Medulla oblongata (tissue), 1 donor: ENCODE data around the gene PAK5.

ENCODE experiments used
- DNase-seq: peaks from one replicate; pipeline ENCODE4 v3.0.0-alpha.2; 2015; ENCODE audit errors: extremely low spot score

Gene PAK5

DNA sequence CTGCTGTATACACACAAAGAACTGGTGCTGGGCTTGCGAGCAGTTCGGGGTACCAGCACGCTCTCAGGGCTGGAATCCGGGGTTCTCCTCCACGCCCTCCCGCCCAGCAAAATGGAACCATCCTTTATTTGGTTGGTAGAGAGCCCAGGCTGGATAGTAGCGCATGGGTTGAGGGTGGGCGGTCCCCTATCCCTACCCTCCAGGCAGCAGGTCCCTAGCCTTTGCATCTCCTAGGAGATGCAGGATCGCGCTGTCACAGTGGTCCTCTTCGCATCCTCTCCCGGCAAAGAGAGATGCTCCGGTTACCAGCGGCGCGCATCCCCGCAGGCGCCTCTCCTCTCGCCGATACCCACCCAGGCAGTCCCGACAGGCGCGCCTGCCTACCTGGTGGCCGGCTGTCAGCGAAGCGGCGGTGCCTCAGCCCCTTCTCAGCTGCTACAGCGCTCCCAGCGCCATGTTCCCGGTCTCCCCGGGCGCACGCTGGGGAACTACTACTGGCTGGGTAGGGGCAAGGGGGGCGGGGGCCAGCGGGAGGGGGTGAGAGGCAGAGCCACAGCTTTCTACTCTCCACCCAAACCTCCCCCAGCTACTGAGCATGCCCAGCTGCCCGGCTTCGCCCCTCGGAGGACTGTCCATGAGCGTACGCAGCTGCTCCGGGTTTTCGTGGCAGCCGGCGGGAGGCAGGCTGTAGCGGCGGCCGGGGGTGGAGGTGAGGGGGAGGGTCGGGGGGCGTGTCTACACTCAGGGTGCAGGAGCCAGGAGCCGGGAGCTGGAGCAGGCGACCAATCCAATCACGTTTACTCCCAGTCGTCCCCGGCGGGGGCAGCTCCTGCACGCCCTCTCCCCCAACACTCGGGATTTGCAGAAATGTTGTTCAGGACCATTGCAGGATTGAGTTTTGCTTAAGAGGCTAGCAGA, at the start of gene PAK5:
TSS of gene PAK5 (minus strand) at position 699 of the 918 bp plus-strand sequence. CDS start 194,748 bp downstream, outside the sequence.
- peak; percentile 14 for DNase-seq

DNA sequence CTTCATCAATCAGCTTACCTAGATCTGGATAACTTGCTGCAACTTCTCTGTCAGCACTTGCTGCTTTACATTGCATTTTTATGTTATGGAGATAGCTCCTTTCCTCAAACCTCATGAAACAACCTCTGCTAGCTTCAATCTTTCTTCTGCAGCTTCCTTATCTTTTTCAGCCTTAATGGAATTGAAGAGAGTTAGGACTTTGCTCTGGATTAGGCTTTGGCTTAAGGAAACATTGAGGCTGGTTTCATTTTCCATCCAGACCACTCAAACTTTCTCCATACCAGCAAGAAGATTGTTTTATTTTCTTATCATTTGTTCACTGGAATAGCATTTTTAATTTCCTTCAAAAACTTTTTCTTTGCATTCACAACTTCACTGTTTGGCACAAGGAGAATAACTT, 48.8 kb upstream of the PAK5 start:
- DNase-seq, result no peak

DNA sequence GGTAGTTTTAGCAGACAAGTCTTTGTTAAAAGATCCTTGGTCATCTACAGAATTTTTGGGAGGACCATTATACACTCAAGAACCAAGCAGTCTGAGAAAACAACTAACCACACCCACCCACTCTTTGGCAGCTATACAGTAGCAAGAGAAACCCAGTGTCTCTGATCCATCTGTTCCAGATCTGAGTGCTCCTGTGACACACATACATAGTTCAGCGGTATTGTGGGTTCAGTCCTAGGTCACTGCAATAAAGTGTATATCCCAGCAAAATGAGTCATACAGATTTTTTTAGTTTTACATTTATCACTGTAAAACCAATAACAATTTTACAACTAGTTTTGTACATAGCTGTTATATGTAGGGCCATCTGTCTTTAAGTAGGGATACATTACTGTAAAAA, 47.4 kb upstream of the PAK5 start:
- no peak for DNase-seq

DNA sequence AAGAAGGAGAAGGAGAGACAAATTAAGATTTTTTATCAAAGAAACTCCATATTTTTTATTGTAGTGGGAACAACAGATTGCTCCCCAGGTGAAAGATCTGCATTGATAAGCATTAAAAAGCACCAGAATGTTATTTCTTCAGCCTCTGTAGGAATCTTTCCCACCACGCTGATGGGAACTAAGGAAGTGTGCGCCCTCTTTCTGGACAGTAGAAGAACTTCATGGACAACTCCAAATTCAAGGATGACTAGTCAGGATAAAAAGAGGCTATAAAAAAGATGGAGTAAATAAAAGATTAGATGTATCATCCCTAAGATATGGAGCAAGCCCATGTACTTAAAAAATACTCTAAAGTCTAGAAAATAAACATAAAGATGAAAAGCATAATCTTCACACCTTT, 45.8 kb upstream of the PAK5 start:
- DNase-seq, result no peak

DNA sequence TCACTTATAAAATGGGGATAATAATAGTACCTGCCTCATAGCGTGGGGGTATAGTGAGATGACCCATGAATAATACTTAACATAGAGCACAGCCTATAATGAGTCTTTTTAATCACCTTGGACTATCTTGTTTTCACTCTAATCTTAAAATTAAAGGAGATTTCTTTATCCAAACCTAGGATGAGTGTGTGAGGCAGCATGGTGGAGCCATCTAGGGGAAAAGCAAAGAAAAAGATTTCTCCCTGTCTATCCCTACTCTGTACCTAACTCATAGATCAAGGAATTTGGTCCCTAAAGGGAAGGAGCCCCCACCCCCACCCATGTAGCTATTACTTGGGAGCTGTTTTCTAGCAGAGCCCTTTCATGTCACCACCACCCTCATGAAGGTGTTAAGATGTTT, 45.2 kb upstream of the PAK5 start:
- no peak for DNase-seq

DNA sequence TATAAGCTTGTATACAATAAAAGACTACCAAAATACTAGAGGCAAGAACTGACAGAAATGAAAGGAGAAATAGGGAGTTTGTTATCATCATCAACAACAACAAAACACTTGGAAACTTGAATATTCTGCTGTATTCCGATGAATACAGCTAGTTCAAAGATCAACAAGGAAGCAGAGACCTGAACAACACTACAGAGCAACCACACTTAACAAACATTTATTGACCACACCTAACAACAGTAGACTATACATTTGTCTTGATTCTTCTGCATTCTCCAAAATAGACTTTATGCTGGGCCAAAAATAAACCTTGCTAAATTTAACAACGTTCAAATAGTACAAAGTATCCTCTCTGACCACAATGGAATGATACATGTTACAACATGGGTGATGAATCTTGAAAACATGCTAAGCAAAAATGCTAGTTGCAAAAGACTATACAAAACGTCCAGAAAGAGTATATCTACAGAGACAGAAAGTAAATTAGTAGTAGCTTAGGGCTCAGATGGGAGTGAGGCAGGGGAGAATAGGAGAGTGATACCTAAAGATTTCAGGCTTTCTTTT, 39.1 kb upstream of the PAK5 start:
- DNase-seq, result no peak

DNA sequence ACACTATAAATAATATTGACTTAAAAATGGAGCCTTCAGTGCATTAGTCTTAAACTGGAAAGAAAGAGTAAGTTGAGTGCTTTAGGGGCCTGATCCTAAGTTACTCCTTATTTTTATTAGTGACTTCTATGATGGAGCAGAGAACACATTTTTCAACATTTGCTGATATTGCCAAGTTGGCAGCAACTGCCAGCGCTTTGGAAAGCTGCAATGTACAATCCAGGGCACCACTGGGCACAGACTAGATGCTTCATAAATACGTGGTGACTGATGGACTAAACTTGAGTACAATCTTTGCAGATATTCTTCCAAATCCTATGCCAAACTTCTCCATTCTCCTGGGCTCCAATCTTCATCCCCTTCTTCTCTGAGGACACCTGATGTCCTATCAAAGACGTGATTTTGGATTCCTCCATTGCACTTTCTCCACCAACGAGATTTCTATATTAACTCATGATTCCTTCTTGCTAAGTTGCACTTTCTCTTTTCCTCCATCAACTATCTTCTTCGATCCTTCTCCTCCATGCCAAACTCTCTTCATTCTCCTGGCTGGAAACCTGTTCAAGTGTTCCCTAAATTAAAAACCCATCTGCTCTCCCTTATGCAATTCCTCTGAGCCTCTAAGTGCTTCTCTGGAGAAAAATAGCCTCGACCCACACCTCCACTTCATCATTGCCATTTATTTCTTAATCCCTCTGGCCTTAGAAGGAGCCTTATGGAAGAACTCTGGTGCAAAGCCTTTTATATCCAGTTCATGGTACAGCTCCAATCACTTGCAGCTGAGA, 28.5 kb upstream of the PAK5 start:
- DNase-seq, result no peak

DNA sequence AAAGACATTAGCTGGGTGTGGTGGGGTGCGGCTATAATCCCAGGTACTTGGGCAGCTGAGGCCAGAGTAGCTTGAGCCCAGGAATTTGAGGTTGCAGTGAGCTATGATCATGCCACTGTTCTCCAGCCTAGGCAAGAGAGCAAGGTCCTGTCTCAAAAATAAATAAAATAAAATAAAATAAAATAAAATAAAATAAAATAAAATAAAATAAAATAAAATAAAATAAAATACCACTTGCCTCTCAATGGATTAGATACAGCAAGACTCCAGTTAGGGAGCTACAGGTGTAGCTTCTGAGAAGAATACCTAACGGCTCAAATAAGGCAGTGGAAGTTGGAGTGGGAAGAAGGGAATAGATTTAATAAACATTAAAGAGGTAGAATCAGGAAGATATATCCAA, 13.7 kb upstream of the PAK5 start:
- no peak for DNase-seq

DNA sequence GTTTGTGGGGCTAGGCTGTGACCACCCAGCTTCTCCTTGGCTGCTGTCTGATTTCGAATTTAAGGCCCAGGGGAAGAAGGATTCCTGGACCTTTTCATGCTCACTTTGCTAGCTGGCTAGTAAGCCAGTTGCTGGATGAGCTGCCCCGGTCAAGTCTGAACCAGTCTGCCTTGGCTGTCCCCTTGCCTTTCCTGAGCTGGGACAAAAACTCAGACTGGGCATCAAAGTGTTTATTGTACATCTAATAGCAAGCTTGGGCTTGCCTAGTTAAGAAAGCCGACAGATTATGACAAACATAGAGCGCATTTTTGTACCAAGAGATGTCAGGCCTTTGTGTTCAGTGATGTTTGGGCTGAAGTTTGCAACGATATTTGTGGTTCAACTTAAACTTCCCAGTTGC, 750 bp upstream of the PAK5 start:
- DNase-seq, result no peak

DNA sequence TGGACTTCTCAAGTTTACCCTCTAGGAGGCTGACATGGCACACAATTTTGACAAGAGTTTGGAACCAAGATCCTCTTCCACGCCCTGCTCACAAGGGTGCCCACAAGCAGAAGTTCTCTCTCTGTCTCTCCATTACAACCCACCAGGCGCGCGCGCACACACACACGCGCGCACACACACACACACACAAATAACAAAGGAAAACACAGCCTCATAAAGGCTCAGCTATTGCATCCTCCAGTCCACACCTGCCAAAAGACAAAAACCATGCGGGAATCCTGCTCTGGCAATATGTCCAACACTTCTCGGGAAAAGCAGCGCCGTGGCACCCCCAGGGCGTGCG, 870 bp downstream of the PAK5 start:
- no peak for DNase-seq

DNA sequence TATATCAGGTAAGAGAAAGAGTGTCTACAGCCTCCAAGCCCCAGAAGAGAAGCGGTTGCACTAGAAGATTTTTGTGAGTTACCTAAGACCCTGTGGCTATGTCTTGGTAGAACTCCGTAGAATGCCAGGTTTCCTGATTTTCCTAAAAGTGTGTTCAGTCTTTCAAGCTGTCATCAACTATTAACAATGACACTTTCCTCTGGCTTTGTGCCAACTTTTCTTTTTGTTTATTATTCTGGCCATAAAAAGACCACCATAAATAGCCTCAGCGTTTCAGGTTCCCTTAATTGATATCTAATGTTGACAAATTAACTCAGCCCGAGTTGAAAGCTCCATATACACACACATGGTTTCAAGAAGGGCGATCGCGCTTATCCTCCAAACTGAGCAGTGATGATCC, 1.2 kb downstream of the PAK5 start:
- DNase-seq, result no peak

DNA sequence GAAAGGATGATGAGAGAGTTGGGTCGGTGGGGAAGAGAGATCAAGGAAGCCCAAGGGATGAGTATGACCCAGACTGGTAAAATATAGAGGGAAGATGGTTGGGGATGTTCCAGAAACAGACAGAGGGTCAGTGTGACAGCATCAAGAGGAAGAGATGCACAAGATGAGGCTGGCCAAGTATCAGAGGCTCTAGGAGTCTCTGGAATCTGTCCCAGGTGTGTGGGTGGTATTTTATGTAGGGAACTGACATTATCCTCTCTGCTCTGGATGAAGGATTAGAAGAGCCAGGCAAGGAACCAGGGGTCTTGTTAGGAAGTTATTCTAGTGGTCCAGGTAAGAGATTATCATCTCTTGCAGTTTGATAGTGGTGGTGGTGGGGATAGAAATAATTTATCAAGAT, 3.6 kb downstream of the PAK5 start:
- DNase-seq, result no peak

DNA sequence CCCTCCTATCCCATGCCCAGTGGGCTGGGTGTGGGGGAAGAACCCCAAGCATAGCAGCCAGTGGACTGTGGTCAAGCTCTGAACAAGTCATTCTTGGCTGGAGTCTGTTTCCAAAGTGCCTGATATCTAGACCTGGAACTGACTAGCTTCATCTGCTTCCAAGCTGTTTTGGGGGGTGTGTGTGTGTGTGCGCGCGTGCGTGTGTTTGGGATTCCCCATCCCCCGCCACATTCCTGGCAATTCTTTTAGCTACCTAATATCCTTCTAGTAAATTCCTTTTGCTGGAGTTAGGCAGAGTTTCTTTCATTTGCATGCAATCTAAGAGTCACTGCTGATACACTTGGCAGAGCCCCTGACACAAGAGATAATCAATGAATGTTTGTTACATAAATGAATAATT, 7.8 kb downstream of the PAK5 start:
- DNase-seq, result no peak

DNA sequence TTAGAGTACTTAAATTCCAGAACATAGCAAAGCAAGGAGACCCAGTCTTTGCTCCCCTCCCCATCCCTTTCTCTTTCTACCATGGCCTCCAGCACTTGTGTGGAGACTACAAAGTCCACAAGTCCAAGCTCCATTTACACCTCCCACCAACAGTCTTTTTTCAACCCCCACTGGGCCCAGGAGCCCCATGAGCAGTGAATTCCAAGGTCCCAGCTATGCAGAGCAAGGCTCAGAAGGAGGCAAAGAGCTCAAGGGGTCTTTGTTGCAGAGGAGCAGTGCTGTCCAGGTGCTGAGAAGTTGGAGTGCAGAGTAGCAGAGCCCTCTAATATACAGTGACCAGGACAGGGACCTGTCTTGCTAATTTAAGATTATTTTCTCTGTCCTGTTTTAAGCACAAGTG, 9.0 kb downstream of the PAK5 start:
- DNase-seq, result no peak

DNA sequence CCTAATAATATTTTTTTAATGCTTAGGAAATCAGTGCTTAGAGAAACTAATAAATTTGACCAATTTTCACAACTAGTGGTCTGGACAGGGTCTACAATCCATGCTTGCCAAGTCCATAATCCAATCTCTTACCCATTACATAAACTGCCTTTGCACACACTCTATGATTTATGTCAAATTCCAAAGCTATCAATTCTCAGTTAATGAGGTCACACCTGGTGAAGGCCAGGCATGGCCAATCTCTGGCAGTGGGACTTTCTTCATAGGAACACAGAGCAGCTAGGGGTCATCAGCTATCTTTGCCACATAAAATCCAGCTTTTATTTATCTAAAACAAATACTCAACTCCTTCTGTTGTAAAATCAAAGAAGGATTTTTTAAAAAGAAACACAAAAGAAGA, 21.2 kb downstream of the PAK5 start:
- no peak for DNase-seq

DNA sequence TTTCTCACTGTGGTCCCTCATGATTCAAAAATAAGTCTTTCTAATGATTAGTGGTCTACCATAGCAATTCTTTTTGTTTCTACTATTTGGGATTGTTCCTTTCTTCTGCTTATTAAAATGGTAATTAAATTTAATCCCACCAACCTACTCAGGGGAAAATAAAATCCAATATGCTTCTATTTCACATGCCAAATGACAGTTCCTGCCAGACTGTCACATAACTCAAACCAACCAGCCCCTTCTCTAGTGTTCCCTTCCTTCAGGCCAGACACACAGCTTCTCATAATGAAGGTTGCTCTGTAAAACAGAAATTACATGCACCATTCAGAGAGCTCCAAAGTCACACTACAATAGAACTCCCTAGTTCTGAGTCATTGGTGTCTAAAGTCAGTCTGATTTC, 23.2 kb downstream of the PAK5 start:
- no peak for DNase-seq

DNA sequence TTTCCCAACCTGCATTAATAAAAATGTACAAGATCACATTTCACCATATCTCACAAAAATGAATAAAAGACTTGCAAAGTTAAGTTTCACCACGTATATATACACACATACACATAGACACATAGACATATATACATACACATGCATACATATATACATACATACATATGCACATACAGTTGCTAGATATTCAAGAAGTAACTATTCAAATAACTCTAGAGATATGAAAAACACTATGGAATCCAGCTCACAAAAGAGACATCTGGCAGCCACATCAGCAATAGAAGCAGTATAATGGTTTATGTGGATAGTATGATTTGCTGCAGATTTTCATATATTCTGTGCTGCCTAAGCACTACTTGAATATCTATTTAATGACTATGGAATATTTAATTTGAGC, 28.1 kb downstream of the PAK5 start:
- DNase-seq, result no peak

DNA sequence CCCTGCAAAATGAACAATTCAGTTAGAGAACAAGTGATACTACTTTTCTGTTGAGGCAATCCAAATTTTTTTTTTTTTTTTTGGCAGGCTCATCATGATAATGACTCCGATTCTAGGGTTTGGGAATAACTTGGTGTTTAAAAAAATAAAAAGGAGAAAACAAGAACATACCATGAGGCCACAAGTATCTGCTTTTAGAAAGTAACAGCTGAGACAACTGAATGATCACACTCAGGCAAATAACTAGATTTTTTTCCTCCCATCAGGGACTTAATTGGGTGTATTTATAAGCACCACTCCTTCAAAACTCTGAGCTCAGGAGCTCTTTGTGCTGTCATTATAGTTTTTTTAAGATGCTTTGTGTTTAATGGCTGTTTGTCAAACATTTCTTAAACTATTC, 29.6 kb downstream of the PAK5 start:
- no peak for DNase-seq

DNA sequence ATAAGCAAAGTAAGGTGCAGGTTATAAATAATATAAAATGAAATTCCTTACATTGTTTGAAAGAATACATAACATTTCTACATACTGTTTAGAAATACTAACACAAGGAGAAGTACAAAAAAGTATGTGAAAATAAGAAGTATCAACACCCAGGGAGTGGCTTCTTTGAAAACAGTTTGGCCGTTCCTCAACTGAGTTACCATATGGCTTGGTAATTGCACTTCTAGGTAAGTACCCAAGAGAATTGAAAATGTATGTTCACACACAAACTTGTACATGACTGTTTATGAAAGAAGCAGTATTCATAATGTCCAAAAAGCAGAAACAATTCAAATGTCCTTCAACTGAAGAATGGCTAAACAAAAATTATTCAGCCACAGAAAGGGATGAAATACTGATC, 30.7 kb downstream of the PAK5 start:
- no peak for DNase-seq

DNA sequence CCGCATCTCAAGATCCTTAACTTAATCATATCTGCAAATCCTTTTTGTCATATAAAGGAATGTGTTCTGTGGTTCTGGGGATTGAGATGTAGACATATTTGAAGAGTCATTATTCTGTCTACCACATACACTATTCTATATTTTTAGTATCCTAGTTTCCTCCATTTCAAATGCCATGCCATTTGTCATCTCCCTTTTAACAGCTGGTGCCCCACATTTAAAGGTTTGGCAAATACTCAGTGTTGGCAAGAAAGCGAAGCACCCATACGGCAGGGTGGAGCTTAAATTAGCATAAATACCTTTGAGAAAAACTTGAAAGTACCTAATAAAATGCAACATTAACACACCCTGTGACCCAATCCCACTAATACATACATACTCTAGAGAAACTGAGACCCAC, 31.7 kb downstream of the PAK5 start:
- DNase-seq, result no peak

DNA sequence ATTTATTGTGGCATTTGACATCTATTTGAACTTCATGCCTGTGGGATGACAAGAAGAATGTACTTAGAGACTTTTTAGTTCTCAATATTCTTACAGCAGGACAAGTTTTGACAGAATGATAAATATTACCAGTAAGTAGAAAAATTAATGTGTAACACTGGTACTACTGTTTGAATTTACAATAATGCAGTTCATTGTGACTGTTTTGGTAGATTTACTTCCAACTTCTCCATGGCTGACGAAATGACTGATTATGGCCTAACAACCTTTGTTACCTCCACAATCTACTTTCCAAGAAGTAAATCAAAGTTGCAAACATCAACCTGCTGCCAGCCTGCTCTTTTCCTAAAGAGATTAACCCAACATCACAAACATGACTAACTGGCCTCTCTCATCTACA, 38.5 kb downstream of the PAK5 start:
- no peak for DNase-seq

DNA sequence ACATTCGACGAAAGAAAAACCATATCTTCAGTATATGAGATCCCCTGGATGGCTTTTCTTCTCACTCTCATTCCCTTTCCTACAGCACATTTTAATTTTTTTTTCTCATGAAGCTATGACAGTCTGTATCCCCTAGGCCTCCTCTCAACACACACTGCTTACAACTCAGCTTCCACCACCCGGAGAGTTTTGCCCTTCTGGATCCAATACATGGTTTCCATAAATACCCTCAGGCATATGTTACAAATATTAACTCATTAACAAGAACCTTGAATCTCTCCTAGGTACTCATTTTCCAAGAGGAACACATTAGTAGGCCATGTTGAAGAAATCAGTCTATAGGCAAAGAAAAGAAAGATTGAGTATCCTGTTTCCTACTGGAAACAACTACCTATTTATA, 44.0 kb downstream of the PAK5 start:
- DNase-seq, result no peak

DNA sequence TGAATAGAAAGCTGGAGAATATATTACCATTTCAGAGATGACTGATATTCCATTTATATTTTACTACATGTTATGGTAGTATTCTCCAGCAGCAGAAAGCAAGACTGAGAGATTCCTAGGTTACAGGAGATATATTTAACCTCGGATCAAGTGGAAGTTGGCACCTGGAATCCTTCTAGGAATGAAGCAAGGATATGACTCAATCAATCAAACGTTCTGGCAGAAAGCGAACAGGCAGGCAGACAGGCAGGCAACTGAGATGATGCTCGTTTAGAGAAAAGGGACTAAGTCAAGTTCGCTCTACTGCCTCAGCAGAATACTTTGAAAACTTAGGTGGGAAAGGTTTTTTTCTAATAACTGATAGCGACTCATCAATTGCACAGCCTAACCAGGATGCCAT, 46.2 kb downstream of the PAK5 start:
- no peak for DNase-seq
